Mesenchymal stem cell (in vitro differentiated cells and primary cell): ENCODE data around the gene PLEKHO2.

Experiments used
- DNase-seq: peaks from one replicate; pipeline ENCODE4 v3.0.0-alpha.2; 2013
- H2AFZ ChIP-seq: one replicate; pipeline ENCODE4 v1.6.1; 2013; ENCODE audit warnings: low read depth, mild to moderate bottlenecking, control low read depth, inconsistent platforms, low read length, moderate library complexity
- H2AK5ac ChIP-seq: 2 replicates; pipeline ENCODE4 v1.6.1; 2013; ENCODE audit warnings: low read length, moderate library complexity, mild to moderate bottlenecking, inconsistent platforms; ENCODE audit not compliant: severe bottlenecking
- H2BK120ac ChIP-seq: one replicate; pipeline ENCODE4 v1.6.1; 2013; ENCODE audit warnings: low read depth, mild to moderate bottlenecking, inconsistent platforms, low read length, moderate library complexity
- H2BK12ac ChIP-seq, 2 experiments: one replicate each; pipeline ENCODE4 v1.6.1; 2013; ENCODE audit warnings: inconsistent platforms in 2 of 2, low read length in 2 of 2, mild to moderate bottlenecking in 2 of 2, moderate library complexity in 2 of 2, control low read depth in 1 of 2
- H2BK15ac ChIP-seq: one replicate; pipeline ENCODE4 v1.6.1; 2013; ENCODE audit warnings: mild to moderate bottlenecking, low read depth, inconsistent platforms; ENCODE audit not compliant: poor library complexity, severe bottlenecking
- H2BK5ac ChIP-seq: 2 replicates; pipeline ENCODE4 v1.6.1; 2013; ENCODE audit warnings: low read depth, mild to moderate bottlenecking, low read length, control low read depth, inconsistent platforms; ENCODE audit not compliant: poor library complexity, severe bottlenecking
- H3K14ac ChIP-seq, 2 experiments: one replicate each; pipeline ENCODE4 v1.6.1; 2013; ENCODE audit warnings: inconsistent platforms in 2 of 2, low read length in 2 of 2, control low read depth in 1 of 2, mild to moderate bottlenecking in 1 of 2, moderate library complexity in 1 of 2
- H3K18ac ChIP-seq, 2 experiments: one replicate each; pipeline ENCODE4 v1.6.1; 2013; ENCODE audit warnings: inconsistent platforms in 2 of 2, low read length in 2 of 2, control low read depth in 1 of 2, low read depth in 1 of 2, mild to moderate bottlenecking in 1 of 2
- H3K23ac ChIP-seq, 2 experiments: one replicate each; pipeline ENCODE4 v1.6.1; 2013; ENCODE audit warnings: inconsistent platforms in 2 of 2, low read length in 2 of 2, mild to moderate bottlenecking in 2 of 2, moderate library complexity in 2 of 2, control low read depth in 1 of 2
- H3K27ac ChIP-seq: 2 replicates; pipeline ENCODE4 v1.5.1; 2013; ENCODE audit warnings: mild to moderate bottlenecking, moderate library complexity, low read length, control low read depth, inconsistent platforms; ENCODE audit not compliant: poor library complexity, severe bottlenecking
- H3K27me3 ChIP-seq, 2 experiments: 2 replicates each; pipeline versions ENCODE4 v1.6.1 to v1.7.0; 2013; ENCODE audit warnings: low read length in 2 of 2, mild to moderate bottlenecking in 2 of 2, moderate library complexity in 2 of 2, control low read depth in 1 of 2, inconsistent platforms in 1 of 2; ENCODE audit not compliant: control insufficient read depth in 1 of 2, insufficient read depth in 1 of 2
- H3K36me3 ChIP-seq, 2 experiments: 2 replicates each; pipeline versions ENCODE4 v1.6.1 to v1.7.0; 2013; ENCODE audit warnings: low read length in 2 of 2, control low read depth in 1 of 2, inconsistent platforms in 1 of 2, low read depth in 1 of 2, mild to moderate bottlenecking in 1 of 2; ENCODE audit not compliant: insufficient read depth in 2 of 2, control insufficient read depth in 1 of 2
- H3K4ac ChIP-seq, 2 experiments: one replicate each; pipeline ENCODE4 v1.6.1; 2013; ENCODE audit warnings: inconsistent platforms in 2 of 2, low read length in 2 of 2, mild to moderate bottlenecking in 2 of 2, moderate library complexity in 2 of 2, control low read depth in 1 of 2, low read depth in 1 of 2
- H3K4me1 ChIP-seq: 2 replicates; pipeline ENCODE4 v1.6.1; 2013; ENCODE audit warnings: low read depth, low read length, control low read depth; ENCODE audit not compliant: control insufficient read depth, insufficient read depth
- H3K4me2 ChIP-seq: 2 replicates; pipeline ENCODE4 v1.6.1; 2013; ENCODE audit warnings: low read length, mild to moderate bottlenecking, inconsistent platforms; ENCODE audit not compliant: poor library complexity, severe bottlenecking
- H3K4me3 ChIP-seq, 2 experiments: 2 replicates each; pipeline versions ENCODE4 v1.5.1 to v1.7.0; 2013; ENCODE audit warnings: low read length in 2 of 2, mild to moderate bottlenecking in 2 of 2, control low read depth in 1 of 2, low read depth in 1 of 2; ENCODE audit not compliant: insufficient read depth in 1 of 2
- H3K79me1 ChIP-seq: replicated peaks from 2 replicates; pipeline ENCODE4 v1.6.1; 2013; ENCODE audit warnings: mild to moderate bottlenecking, control low read depth, low read length, inconsistent platforms; ENCODE audit not compliant: poor library complexity, severe bottlenecking
- H3K9ac ChIP-seq: 2 replicates; pipeline ENCODE4 v1.7.0; 2013; ENCODE audit warnings: mild to moderate bottlenecking, low read length, moderate library complexity
- H3K9me3 ChIP-seq: 2 replicates; pipeline ENCODE4 v1.7.0; 2013; ENCODE audit warnings: mild to moderate bottlenecking, low read length; ENCODE audit not compliant: control insufficient read depth
- H4K8ac ChIP-seq: one replicate; pipeline ENCODE4 v1.6.1; 2013; ENCODE audit warnings: inconsistent platforms, mild to moderate bottlenecking, low read length, moderate library complexity
- H4K91ac ChIP-seq: one replicate; pipeline ENCODE4 v1.6.1; 2013; ENCODE audit warnings: mild to moderate bottlenecking, low read length, inconsistent platforms
- WGBS: methylation state at CpG from one replicate; pipeline ENCODE4 v1.1.7; 2013; ENCODE audit warnings: mixed read lengths; 5-methylcytosine and 5-hydroxymethylcytosine counted together

The PLEKHO2 gene

GRCh38 chr15:64884679-64885078, 43.0 kb downstream of the PLEKHO2 start:
- H3K27ac ChIP-seq, result no peak overlapping the region
- DNase-seq, result no peak
- H3K27me3 ChIP-seq, result no peaks in the 10 kb centered on the region
- no peak overlapping the region for H2BK12ac ChIP-seq
- WGBS, result 100% methylated on average over 1 of the region's 5 CpGs
- no peak overlapping the region for H3K4me2 ChIP-seq
- H3K4ac ChIP-seq, result no peak overlapping the region
- no peak overlapping the region for H3K18ac ChIP-seq
- H3K4me1 ChIP-seq, result peaks cover 16% of the 10 kb centered on the region
- H3K23ac ChIP-seq, result no peak overlapping the region
- H3K4me3 ChIP-seq, result no peak overlapping the region
- H3K36me3 ChIP-seq, result peaks cover 0 to 4% of the 10 kb centered on the region in 2 experiments
- H4K91ac ChIP-seq, result no peak overlapping the region
- H4K8ac ChIP-seq, result no peak overlapping the region
- peak overlapping the region; percentile 78 for H3K9ac ChIP-seq
- no peak overlapping the region for H3K14ac ChIP-seq
- no peak overlapping the region for H2BK15ac ChIP-seq
- no peaks in the 10 kb centered on the region for H3K79me1 ChIP-seq
- no peak overlapping the region for H2AFZ ChIP-seq
- no peak overlapping the region for H2BK5ac ChIP-seq
- no peak overlapping the region for H2BK120ac ChIP-seq
- no peaks in the 10 kb centered on the region for H3K9me3 ChIP-seq
- no peak overlapping the region for H2AK5ac ChIP-seq

GRCh38 chr15:64888336-64888735, 46.6 kb downstream of the PLEKHO2 start:
- H3K36me3 ChIP-seq, result peaks cover 0 to 4% of the 10 kb centered on the region in 2 experiments
- no peak overlapping the region for H2AK5ac ChIP-seq
- H3K4ac ChIP-seq, result no peak overlapping the region
- no peak overlapping the region for H3K23ac ChIP-seq
- H2BK12ac ChIP-seq, result no peak overlapping the region
- no peak overlapping the region for H3K27ac ChIP-seq
- H2BK5ac ChIP-seq, result no peak overlapping the region
- no peak overlapping the region for H3K4me3 ChIP-seq
- WGBS, result 96% methylated on average over 6 of the region's 6 CpGs
- no peak overlapping the region for H4K91ac ChIP-seq
- H3K18ac ChIP-seq, result no peak overlapping the region
- H3K14ac ChIP-seq, result no peak overlapping the region
- H3K4me1 ChIP-seq, result peaks cover 9% of the 10 kb centered on the region
- H2BK15ac ChIP-seq, result no peak overlapping the region
- no peaks in the 10 kb centered on the region for H3K27me3 ChIP-seq
- H4K8ac ChIP-seq, result no peak overlapping the region
- DNase-seq, result no peak
- H3K79me1 ChIP-seq, result no peaks in the 10 kb centered on the region
- no peak overlapping the region for H2BK120ac ChIP-seq
- no peak overlapping the region for H3K4me2 ChIP-seq
- H3K9me3 ChIP-seq, result no peaks in the 10 kb centered on the region
- no peak overlapping the region for H2AFZ ChIP-seq
- no peak overlapping the region for H3K9ac ChIP-seq

DNA sequence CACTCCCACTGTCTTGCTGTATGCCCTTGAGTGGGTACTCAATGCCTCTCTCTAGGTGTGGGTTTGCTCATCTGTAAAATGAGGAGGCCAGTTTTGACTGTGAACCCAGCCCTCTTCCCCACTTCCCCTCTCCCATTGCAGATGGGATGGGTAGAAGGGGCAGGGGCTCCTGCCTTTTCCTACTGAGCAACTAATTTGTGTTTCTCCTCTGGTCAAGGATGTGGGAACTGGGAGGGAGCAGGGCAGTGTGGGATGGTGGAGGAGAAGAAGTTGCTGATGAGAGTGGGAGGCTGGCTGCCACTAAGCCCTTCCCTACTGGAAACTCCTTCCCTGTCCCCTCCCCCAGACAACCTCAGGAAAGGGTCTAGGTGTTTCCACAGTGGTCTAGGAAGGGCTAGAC, 49.8 kb downstream of the PLEKHO2 start:
- no peaks in the 10 kb centered on the region for H3K27me3 ChIP-seq
- H3K18ac ChIP-seq, result peak overlapping the region in 1 of 2 experiments; percentile 14
- no peaks in the 10 kb centered on the region for H3K9me3 ChIP-seq
- peak overlapping the region; percentile 10 for H4K8ac ChIP-seq
- H3K27ac ChIP-seq, result no peak overlapping the region
- H3K4me2 ChIP-seq, result no peak overlapping the region
- no peak overlapping the region for H3K9ac ChIP-seq
- H2BK12ac ChIP-seq, result peak overlapping the region in 1 of 2 experiments; percentile 72
- H2BK5ac ChIP-seq, result no peak overlapping the region
- H2BK15ac ChIP-seq, result no peak overlapping the region
- no peak overlapping the region for H3K23ac ChIP-seq
- H2AK5ac ChIP-seq, result peak overlapping the region; percentile 18
- peaks cover 14% of the 10 kb centered on the region for H3K4me1 ChIP-seq
- H2AFZ ChIP-seq, result no peak overlapping the region
- DNase-seq, result no peak
- peak overlapping the region; percentile 19 for H4K91ac ChIP-seq
- peaks cover 0 to 4% of the 10 kb centered on the region in 2 experiments for H3K36me3 ChIP-seq
- no peaks in the 10 kb centered on the region for H3K79me1 ChIP-seq
- no peak overlapping the region for H3K4me3 ChIP-seq
- H3K4ac ChIP-seq, result no peak overlapping the region
- no peak overlapping the region for H3K14ac ChIP-seq
- H2BK120ac ChIP-seq, result no peak overlapping the region

GRCh38 chr15:64892847-64893403, 51.2 kb downstream of the PLEKHO2 start:
- no peak overlapping the region for H2BK5ac ChIP-seq
- no peak overlapping the region for H2AFZ ChIP-seq
- H2BK15ac ChIP-seq, result peak overlapping the region; percentile 49
- no peaks in the 10 kb centered on the region for H3K9me3 ChIP-seq
- H4K91ac ChIP-seq, result peak overlapping the region; percentile 25
- peak overlapping the region; percentile 21 to 59 for H2BK12ac ChIP-seq
- H3K9ac ChIP-seq, result no peak overlapping the region
- H3K14ac ChIP-seq, result no peak overlapping the region
- H2BK120ac ChIP-seq, result peak overlapping the region; percentile 23
- H3K36me3 ChIP-seq, result no peaks in the 10 kb centered on the region
- H3K4me1 ChIP-seq, result peaks cover 21% of the 10 kb centered on the region
- H3K18ac ChIP-seq, result peak overlapping the region in 1 of 2 experiments; percentile 16
- H3K4me2 ChIP-seq, result no peak overlapping the region
- no peak for DNase-seq
- H3K27ac ChIP-seq, result no peak overlapping the region
- no peak overlapping the region for H3K23ac ChIP-seq
- WGBS, result over 99% methylated on average over 6 of the region's 8 CpGs
- H3K27me3 ChIP-seq, result no peaks in the 10 kb centered on the region
- peak overlapping the region in 1 of 2 experiments; percentile 9 for H3K4ac ChIP-seq
- peak overlapping the region; percentile 16 for H2AK5ac ChIP-seq
- no peak overlapping the region for H3K4me3 ChIP-seq
- H3K79me1 ChIP-seq, result no peaks in the 10 kb centered on the region
- peak overlapping the region; percentile 86 for H4K8ac ChIP-seq
